HepG2 (cell line): ENCODE data around the gene HOXA11. TPM values are rescaled to one million over a fixed set of nuclear protein-coding genes. Genes with fewer than 3 reads are reported as not detected.

Experiments
- ATAC-seq: fragments of 200-7000 bp; cut with Tn5 transposase; 3 replicates; pipeline ENCODE4 v1.9.1; 2020; ENCODE audit warnings: mild to moderate bottlenecking, moderate library complexity
- BruUV-seq: library from RNA; stranded (reverse); fragments of 400-500 nt; replicated peaks from 2 replicates; lab custom pipeline; 2021; lab: Mats Ljungman, UMichigan
- CTCF ChIA-PET: fragments of 300-600 bp; formaldehyde crosslinking; extraction: SDS; loops from one replicate; lab custom pipeline; 2021; ENCODE audit warnings: low total read pairs, inconsistent platforms, low intra/inter-chr PET ratio; lab: Yijun Ruan, JAX
- POLR2A ChIA-PET: fragments of 350-600 bp; sonication (Branson Sonifier 250); formaldehyde crosslinking; loops from one replicate; lab custom pipeline; 2020; ENCODE audit warnings: antibody characterized with exemption, inconsistent platforms; lab: Yijun Ruan, JAX
- DNase-seq: peaks from one replicate; pipeline ENCODE4 v3.0.0-alpha.2; 2015; ENCODE audit warnings: low spot score
- FAIRE-seq: peaks from 3 replicates; lab custom pipeline; 2011; peaks lifted over from hg19 to GRCh38; lab: Jason Lieb, UNC
- H2AFZ ChIP-seq: one replicate; pipeline ENCODE4 v1.6.1; 2011; ENCODE audit warnings: low read length, inconsistent platforms
- H3K27ac ChIP-seq: fragments of 300-600 bp; 3 replicates; pipeline ENCODE4 v1.8.0; 2011; ENCODE audit warnings: mixed run types, mild to moderate bottlenecking, mixed read lengths, low read length, inconsistent platforms; ENCODE audit not compliant: insufficient read depth; ENCODE audit errors: extremely low read length
- H3K27me3 ChIP-seq, 2 experiments: fragments of 200-600 bp in 1 of 2; 2 replicates in 1 of 2; 3 replicates in 1 of 2; pipeline versions ENCODE4 v1.6.0 to v1.8.0; 2011; ENCODE audit warnings: low read length in 2 of 2, mild to moderate bottlenecking in 2 of 2, moderate library complexity in 2 of 2, inconsistent platforms in 1 of 2; ENCODE audit not compliant: insufficient read depth in 2 of 2, control insufficient read depth in 1 of 2
- H3K36me3 ChIP-seq, 2 experiments: fragments of 200-600 bp in 1 of 2; replicated peaks in 1 of 2; 2 replicates in 1 of 2; 3 replicates in 1 of 2; pipeline versions ENCODE4 v1.5.1 to v1.8.0; 2011; ENCODE audit warnings: low read length in 2 of 2, inconsistent platforms in 1 of 2; ENCODE audit not compliant: insufficient read depth in 2 of 2, control insufficient read depth in 1 of 2
- H3K4me1 ChIP-seq: 2 replicates; pipeline ENCODE4 v1.5.1; 2012; ENCODE audit warnings: low read length, inconsistent platforms; ENCODE audit not compliant: insufficient read depth
- H3K4me2 ChIP-seq: 2 replicates; pipeline ENCODE4 v1.6.0; 2011; ENCODE audit warnings: low read depth, low read length, inconsistent platforms
- H3K4me3 ChIP-seq, 3 experiments: fragments of 200-600 bp in 1 of 3; sonication (generic), shearing (Covaris generic) in 1 of 3; replicated peaks in 1 of 3; 2 replicates each; pipeline ENCODE4 v1.5.1; 2011 to 2016; ENCODE audit warnings: low read length in 3 of 3, inconsistent platforms in 2 of 3, low read depth in 2 of 3, mild to moderate bottlenecking in 2 of 3, control low read depth in 1 of 3, mixed read lengths in 1 of 3; ENCODE audit not compliant: insufficient read depth in 1 of 3
- H3K79me2 ChIP-seq: one replicate; pipeline ENCODE4 v1.6.1; 2011; ENCODE audit warnings: low read length, inconsistent platforms; ENCODE audit not compliant: insufficient read depth
- H3K9ac ChIP-seq: 2 replicates; pipeline ENCODE4 v1.6.0; 2011; ENCODE audit warnings: mild to moderate bottlenecking, low read depth, low read length, inconsistent platforms; ENCODE audit not compliant: insufficient read depth
- H3K9me3 ChIP-seq: 2 replicates; pipeline ENCODE4 v1.5.1; 2012; ENCODE audit warnings: mild to moderate bottlenecking, low read length
- H4K20me1 ChIP-seq: 2 replicates; pipeline ENCODE4 v1.6.0; 2011; ENCODE audit warnings: inconsistent platforms, mild to moderate bottlenecking, low read length, moderate library complexity; ENCODE audit not compliant: insufficient read depth
- AKAP8 ChIP-seq: sonication (generic); formaldehyde crosslinking; IDR thresholded peaks from 2 replicates; pipeline ENCODE4 v1.5.1; 2020; ENCODE audit warnings: mild to moderate bottlenecking, missing genetic modification reagents
- FOXA3 ChIP-seq: IDR thresholded peaks from 2 replicates; pipeline ENCODE4 v1.6.1; 2016; ENCODE audit warnings: missing genetic modification reagents, missing compliant biosample characterization
- HNRNPL ChIP-seq: fragments of 200-400 bp; formaldehyde crosslinking; IDR thresholded peaks from 2 replicates; pipeline ENCODE4 v1.6.1; 2017; ENCODE audit warnings: mild to moderate bottlenecking, low read depth, low read length
- NFIC ChIP-seq: IDR thresholded peaks from 2 replicates; pipeline ENCODE4 v1.6.1; 2012; ENCODE audit warnings: mild to moderate bottlenecking, low read length, inconsistent platforms
- SKIL ChIP-seq: sonication (generic); formaldehyde crosslinking; IDR thresholded peaks from 2 replicates; pipeline ENCODE4 v1.8.0; 2022; ENCODE audit warnings: missing genetic modification reagents, mild to moderate bottlenecking, moderate library complexity, borderline replicate concordance
- ZBTB33 ChIP-seq: sonication (generic); formaldehyde crosslinking; IDR thresholded peaks from 2 replicates; pipeline ENCODE4 v1.4.0; 2020; ENCODE audit warnings: missing genetic modification reagents
- ZMYM4 ChIP-seq: sonication (generic); formaldehyde crosslinking; IDR thresholded peaks from 2 replicates; pipeline ENCODE4 v1.8.1; 2023; ENCODE audit warnings: mild to moderate bottlenecking, missing genetic modification reagents
- ZNF451 ChIP-seq: sonication (generic); formaldehyde crosslinking; IDR thresholded peaks from 2 replicates; pipeline ENCODE4 v1.5.0; 2020; ENCODE audit warnings: mild to moderate bottlenecking, missing genetic modification reagents
- ZNF549 ChIP-seq: sonication (generic); formaldehyde crosslinking; IDR thresholded peaks from 2 replicates; pipeline ENCODE4 v1.5.0; 2020; ENCODE audit warnings: missing genetic modification reagents
- ZNF616 ChIP-seq: sonication (generic); formaldehyde crosslinking; IDR thresholded peaks from 2 replicates; pipeline ENCODE4 v1.5.0; 2020; ENCODE audit warnings: low read depth, mild to moderate bottlenecking, missing genetic modification reagents
- ZNF7 ChIP-seq: IDR thresholded peaks from 2 replicates; pipeline ENCODE4 v1.6.1; 2016; ENCODE audit warnings: missing biosample characterization, missing genetic modification reagents
- ZNF704 ChIP-seq: sonication (generic); formaldehyde crosslinking; IDR thresholded peaks from 2 replicates; pipeline ENCODE4 v1.8.1; 2023; ENCODE audit warnings: mild to moderate bottlenecking, inconsistent platforms, moderate library complexity, missing genetic modification reagents, borderline replicate concordance
- WGBS: methylation state at CpG from one replicate; pipeline ENCODE4 v1.1.6; 2017; ENCODE audit warnings: low lambda C conversion rate; 5-methylcytosine and 5-hydroxymethylcytosine counted together
- in situ Hi-C: cut with HindIII; loops from 2 replicates; pipeline ENCODE4 v1.10.0; 2017; ENCODE audit warnings: low pct_unique_long_range_greater_than_20kb; ENCODE audit not compliant: extremely low pct_ligation_motif_present
- intact Hi-C: fragments of 100-400 bp; cut with micrococcal nuclease; formaldehyde crosslinking; loops from one replicate; pipeline ENCODE4 v1.10.0; 2022; ENCODE audit not compliant: unreplicated experiment
- polyA plus RNA-seq, 8 experiments: library from polyadenylated mRNA; depleted of rRNA in 3 of 8; stranded (reverse) in 7 of 8; unstranded in 1 of 8; fragments of >200 nt; fragmentation: Illumina TruSeq in 4 of 8; extraction: Trizol in 4 of 8; gene quantifications; 2 replicates each; pipeline versions ENCODE4 v1.2.1 to v1.2.3, GENCODE V29; 2011 to 2016; ENCODE audit warnings: low read depth in 4 of 8, missing spikeins in 1 of 8, mixed read lengths in 1 of 8; ENCODE audit not compliant: insufficient read depth in 1 of 8
- total RNA-seq, 5 experiments: library from RNA; depleted of rRNA; stranded (reverse); fragments of >200 nt; fragmentation: Illumina TruSeq; extraction: Trizol; gene quantifications; 2 replicates each; pipeline ENCODE4 v1.2.3, GENCODE V29; 2016; ENCODE audit warnings: low read depth in 1 of 5
- TF ChIP-seq, protein P1 (sequence below): sonication (generic); formaldehyde crosslinking; IDR thresholded peaks from 2 replicates; pipeline ENCODE4 v1.5.0; 2020; ENCODE audit warnings: mild to moderate bottlenecking, missing genetic modification reagents

HOXA11 gene
- total and polyA plus RNA-seq, 2 of the 13 experiments (the other 11 are each of a cell fraction or from before 2014, with no cell fraction given) = not detected

DNA sequence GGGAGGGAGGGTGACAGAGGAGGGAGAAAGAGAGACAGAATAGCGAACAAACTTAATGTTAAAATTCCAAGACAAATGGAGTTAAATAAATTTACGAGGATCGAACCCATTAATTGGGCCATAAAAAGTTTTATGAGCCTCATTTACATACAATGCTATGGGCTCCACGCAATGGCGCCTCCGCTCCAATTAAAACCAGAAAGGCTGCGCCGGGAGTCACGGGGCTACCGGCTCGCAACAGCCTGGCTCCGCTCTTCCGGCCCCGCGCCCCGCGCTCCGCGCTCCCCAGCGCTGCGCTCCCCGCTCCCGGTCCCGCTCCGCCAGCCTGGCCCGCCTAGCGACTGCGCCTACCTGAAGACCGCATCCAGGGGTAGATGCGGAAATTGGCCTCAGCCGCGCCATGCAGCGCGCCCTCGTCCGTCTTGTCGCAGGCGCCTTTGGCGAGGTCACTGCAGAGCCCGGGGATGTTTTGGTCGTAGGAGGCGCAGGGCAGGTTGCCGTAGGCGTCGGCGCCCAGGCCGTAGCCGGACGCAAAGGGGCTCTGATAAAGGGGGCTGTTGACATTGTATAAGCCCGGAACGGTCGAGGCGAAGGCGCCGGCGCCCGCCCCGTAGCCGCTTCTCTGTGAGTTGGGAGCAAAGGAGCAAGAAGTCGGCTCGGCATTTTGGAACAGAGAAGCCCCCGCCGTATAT is 29.1 kb downstream of the HOXA11 start:
- no peak for FAIRE-seq
- no peak overlapping the region for H3K27ac ChIP-seq
- H3K4me2 ChIP-seq = peak overlapping the region; percentile 60
- POLR2A ChIA-PET = no interaction called here
- DNase-seq = no peak
- no peaks in the 10 kb centered on the region for H4K20me1 ChIP-seq
- BruUV-seq = no TSS peak
- H3K4me3 ChIP-seq = peak overlapping the region; percentile 40 to 48 (median 42); a peak in 5 of 6 replicates
- CTCF ChIA-PET = no interaction called here
- WGBS = 74% methylated on average over 55 of the region's 63 CpGs
- no peaks in the 10 kb centered on the region for H3K36me3 ChIP-seq
- no peaks in the 10 kb centered on the region for H3K79me2 ChIP-seq
- H3K9ac ChIP-seq = no peak overlapping the region
- no peak overlapping the region for H2AFZ ChIP-seq
- in situ Hi-C loops = loop anchor here (5.0 to 25.0 kb wide), 2 partner anchors 789 to 1069 kb away; no protein-coding TSS in a partner anchor
- no peak for ATAC-seq
- no peaks in the 10 kb centered on the region for H3K9me3 ChIP-seq
- intact Hi-C loops = no loop called here
- H3K4me1 ChIP-seq = peaks cover 33% of the 10 kb centered on the region
- peaks cover 6 to 61% of the 10 kb centered on the region in 2 experiments for H3K27me3 ChIP-seq
- TF ChIP-seq ZBTB33 (CRISPR knock-in tag) = peak; percentile 56; the same call in 1 of the 2 replicates
- TF ChIP-seq, protein P1, sequence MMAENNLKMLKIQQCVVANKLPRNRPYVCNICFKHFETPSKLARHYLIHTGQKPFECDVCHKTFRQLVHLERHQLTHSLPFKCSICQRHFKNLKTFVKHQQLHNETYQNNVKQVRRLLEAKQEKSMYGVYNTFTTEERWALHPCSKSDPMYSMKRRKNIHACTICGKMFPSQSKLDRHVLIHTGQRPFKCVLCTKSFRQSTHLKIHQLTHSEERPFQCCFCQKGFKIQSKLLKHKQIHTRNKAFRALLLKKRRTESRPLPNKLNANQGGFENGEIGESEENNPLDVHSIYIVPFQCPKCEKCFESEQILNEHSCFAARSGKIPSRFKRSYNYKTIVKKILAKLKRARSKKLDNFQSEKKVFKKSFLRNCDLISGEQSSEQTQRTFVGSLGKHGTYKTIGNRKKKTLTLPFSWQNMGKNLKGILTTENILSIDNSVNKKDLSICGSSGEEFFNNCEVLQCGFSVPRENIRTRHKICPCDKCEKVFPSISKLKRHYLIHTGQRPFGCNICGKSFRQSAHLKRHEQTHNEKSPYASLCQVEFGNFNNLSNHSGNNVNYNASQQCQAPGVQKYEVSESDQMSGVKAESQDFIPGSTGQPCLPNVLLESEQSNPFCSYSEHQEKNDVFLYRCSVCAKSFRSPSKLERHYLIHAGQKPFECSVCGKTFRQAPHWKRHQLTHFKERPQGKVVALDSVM (CRISPR knock-in tag) = no peak
- no peak for TF ChIP-seq ZNF616
- TF ChIP-seq ZMYM4 (CRISPR knock-in tag) = no peak
- no peak for TF ChIP-seq FOXA3
- no peak for TF ChIP-seq ZNF451
- no peak for TF ChIP-seq SKIL (CRISPR knock-in tag)
- TF ChIP-seq HNRNPL = no peak
- TF ChIP-seq ZNF7 (CRISPR knock-in tag) = no peak
- TF ChIP-seq ZNF549 (CRISPR knock-in tag) = no peak
- TF ChIP-seq AKAP8 (CRISPR knock-in tag) = no peak
- TF ChIP-seq ZNF704 = no peak
- TF ChIP-seq NFIC = no peak
